ENCODE measurements around the gene MUCL3.

Gene MUCL3

GRCh38 chr6:30972816-30973215, 32.0 kb downstream of the MUCL3 start:
- H3K27ac Mint-ChIP-seq, result no peak overlapping the region

GRCh38 chr6:30974490-30975252, 33.9 kb downstream of the MUCL3 start:
- no peaks in the 10 kb centered on the region for H3K36me3 Mint-ChIP-seq (ENCODE audit: low read depth)
- H3K4me1 Mint-ChIP-seq, result peaks cover 7% of the 10 kb centered on the region
- peaks cover 11% of the 10 kb centered on the region for H3K27me3 Mint-ChIP-seq (ENCODE audit: low read depth, poor library complexity)
- no peak for DNase-seq
- no peaks in the 10 kb centered on the region for H3K9me3 Mint-ChIP-seq
- no peak overlapping the region for H3K4me3 Mint-ChIP-seq
- H3K27ac Mint-ChIP-seq, result no peak overlapping the region
- no peak for TF ChIP-seq CTCF (IDR thresholded peaks at IDR 0.05)

More at GRCh38 chr6:30972816-30973215, 32.0 kb downstream of the MUCL3 start:
- Mint-ChIP-seq H3K27me3 (ENCODE audit: low read depth, poor library complexity) (peaks cover 11% of the 10 kb centered on the region), H3K9me3 (no peaks in the 10 kb centered on the region), H3K36me3 (ENCODE audit: low read depth) (no peaks in the 10 kb centered on the region), H3K4me1 (no peaks in the 10 kb centered on the region), H3K4me3 (no peak overlapping the region)
- no peak for DNase-seq
- no peak for TF ChIP-seq CTCF (IDR thresholded peaks at IDR 0.05)

- Mint-ChIP-seq H3K36me3 (ENCODE audit: low read depth) (no peaks in the 10 kb centered on the region), H3K27ac (no peak overlapping the region), H3K27me3 (ENCODE audit: low read depth, poor library complexity) (peaks cover 3% of the 10 kb centered on the region), H3K4me1 (peaks cover 37% of the 10 kb centered on the region), H3K9me3 (no peaks in the 10 kb centered on the region), H3K4me3 (no peak overlapping the region)
- TF ChIP-seq CTCF (IDR thresholded peaks at IDR 0.05), result no peak
- no peak for DNase-seq
Measured at GRCh38 chr6:30979141-30979540, 38.4 kb downstream of the MUCL3 start.

- no peaks in the 10 kb centered on the region for H3K36me3 Mint-ChIP-seq (ENCODE audit: low read depth)
- H3K4me3 Mint-ChIP-seq, result no peak overlapping the region
- peaks cover 37% of the 10 kb centered on the region for H3K4me1 Mint-ChIP-seq
- no peak for TF ChIP-seq CTCF (IDR thresholded peaks at IDR 0.05)
- no peaks in the 10 kb centered on the region for H3K9me3 Mint-ChIP-seq
- H3K27ac Mint-ChIP-seq, result no peak overlapping the region
- H3K27me3 Mint-ChIP-seq (ENCODE audit: low read depth, poor library complexity), result peaks cover 3% of the 10 kb centered on the region
- no peak for DNase-seq
Measured at GRCh38 chr6:30979690-30980089, 38.9 kb downstream of the MUCL3 start.

- Mint-ChIP-seq H3K27me3 (ENCODE audit: low read depth, poor library complexity) (no peaks in the 10 kb centered on the region), H3K9me3 (no peaks in the 10 kb centered on the region), H3K4me3 (peak overlapping the region; percentile 65), H3K27ac (peak overlapping the region; percentile 66), H3K36me3 (ENCODE audit: low read depth) (no peaks in the 10 kb centered on the region), H3K4me1 (peaks cover 37% of the 10 kb centered on the region)
- TF ChIP-seq CTCF (IDR thresholded peaks at IDR 0.05), result no peak
- peak; percentile 45 for DNase-seq
Measured at GRCh38 chr6:30981942-30982772, 41.4 kb downstream of the MUCL3 start.

All from nephron progenitor cell (in vitro differentiated cells).